ENCODE measurements around the gene ATP5ME. TPM values are rescaled to one million over a fixed set of nuclear protein-coding genes. Genes with fewer than 3 reads are reported as not detected.

Gene ATP5ME
- total RNA-seq, 1 experiment from 2014 or later: 330 TPM

GRCh38 chr4:629636-629914 lies 44.5 kb downstream of the ATP5ME start:
- POLR2A ChIA-PET: no interaction called here
- H3K9me3 ChIP-seq (ENCODE audit: control insufficient read depth in 1 of 2, insufficient read depth in 1 of 2, low read depth in 1 of 2, low read length in 2 of 2): no peaks in the 10 kb centered on the region; a peak in 1 of 4 replicates
- no peak overlapping the region for H3K9ac ChIP-seq (ENCODE audit: low read length)
- H3K27me3 ChIP-seq (ENCODE audit: insufficient read depth, low read length): no peaks in the 10 kb centered on the region
- H3K9me2 ChIP-seq (ENCODE audit: insufficient read depth): no peaks in the 10 kb centered on the region
- no peak overlapping the region for H2AFZ ChIP-seq (ENCODE audit: low read depth, low read length, poor library complexity, severe bottlenecking)
- H3K36me3 ChIP-seq (ENCODE audit: control insufficient read depth in 1 of 2, insufficient read depth in 2 of 2, low read length in 2 of 2): no peaks in the 10 kb centered on the region
- RAD21 ChIA-PET (ENCODE audit: low non-redundant PET in 1 of 2, low total read pairs in 2 of 2, uncharacterized antibody in 2 of 2, unreplicated experiment in 2 of 2): no interaction called here
- TF ChIP-seq CEBPB (IDR thresholded peaks at IDR 0.05; ENCODE audit: low read depth) (no peak), EZH2phosphoT487 (IDR thresholded peaks at IDR 0.05; ENCODE audit: borderline replicate concordance) (no peak), ZBTB33 (IDR thresholded peaks at IDR 0.05; ENCODE audit: extremely low read depth, insufficient replicate concordance, low read length) (no peak), CTCF (IDR thresholded peaks at IDR 0.05 in 2 of 3, conservative IDR thresholded peaks at IDR 0.05 in 1 of 3; ENCODE audit: borderline replicate concordance in 1 of 3, insufficient read depth in 1 of 3, low read depth in 2 of 3, low read length in 2 of 3) (no peak), SP1 (IDR thresholded peaks at IDR 0.05; ENCODE audit: low read depth) (no peak), EGR1 (IDR thresholded peaks at IDR 0.05; ENCODE audit: low read depth) (no peak), EZH2 (IDR thresholded peaks at IDR 0.05) (no peak), ZNF274 (IDR thresholded peaks at IDR 0.05; ENCODE audit: low read depth, low read length) (no peak), ELF1 (IDR thresholded peaks at IDR 0.05; ENCODE audit: borderline replicate concordance, low read depth) (no peak), RAD21 (IDR thresholded peaks at IDR 0.05; ENCODE audit: low read depth) (no peak), REST (IDR thresholded peaks at IDR 0.05; ENCODE audit: low read depth) (no peak), CBX3 (IDR thresholded peaks at IDR 0.05; ENCODE audit: low read depth) (no peak), JUND (IDR thresholded peaks at IDR 0.05) (no peak), FOSL1 (IDR thresholded peaks at IDR 0.05; ENCODE audit: low read depth) (no peak), SIN3A (IDR thresholded peaks at IDR 0.05; ENCODE audit: low read depth) (no peak), MAX (IDR thresholded peaks at IDR 0.05) (no peak)
- CTCF ChIA-PET: no interaction called here
- H4K20me1 ChIP-seq (ENCODE audit: insufficient read depth): no peaks in the 10 kb centered on the region
- H3K79me2 ChIP-seq (ENCODE audit: insufficient read depth, low read length): no peaks in the 10 kb centered on the region
- BruUV-seq (replicated peaks): no TSS peak
- ATAC-seq (no peak), DNase-seq (ENCODE audit: low read depth, low spot score) (no peak)
- no peak overlapping the region for H3K4me3 ChIP-seq (replicated peaks in 1 of 2; ENCODE audit: low read depth in 1 of 2, low read length in 2 of 2)
- H3K27ac ChIP-seq (ENCODE audit: low read depth, low read length): no peak overlapping the region
- no peaks in the 10 kb centered on the region for H3K4me1 ChIP-seq (ENCODE audit: control insufficient read depth in 1 of 2, insufficient read depth in 2 of 2, low read length in 2 of 2)
- intact Hi-C loops (cut with micrococcal nuclease): no loop called here
- no peak overlapping the region for H3K4me2 ChIP-seq (ENCODE audit: low read length)
